ENCODE data around the gene ZCCHC3. TPM values are rescaled to one million over a fixed set of nuclear protein-coding genes. Genes with fewer than 3 reads are reported as not detected.

Gene ZCCHC3
- total and polyA plus RNA-seq, 2 donors (not counting 3 experiments of a cell fraction or from before 2014, with no cell fraction given), result 14.8 to 22.0 TPM

DNA sequence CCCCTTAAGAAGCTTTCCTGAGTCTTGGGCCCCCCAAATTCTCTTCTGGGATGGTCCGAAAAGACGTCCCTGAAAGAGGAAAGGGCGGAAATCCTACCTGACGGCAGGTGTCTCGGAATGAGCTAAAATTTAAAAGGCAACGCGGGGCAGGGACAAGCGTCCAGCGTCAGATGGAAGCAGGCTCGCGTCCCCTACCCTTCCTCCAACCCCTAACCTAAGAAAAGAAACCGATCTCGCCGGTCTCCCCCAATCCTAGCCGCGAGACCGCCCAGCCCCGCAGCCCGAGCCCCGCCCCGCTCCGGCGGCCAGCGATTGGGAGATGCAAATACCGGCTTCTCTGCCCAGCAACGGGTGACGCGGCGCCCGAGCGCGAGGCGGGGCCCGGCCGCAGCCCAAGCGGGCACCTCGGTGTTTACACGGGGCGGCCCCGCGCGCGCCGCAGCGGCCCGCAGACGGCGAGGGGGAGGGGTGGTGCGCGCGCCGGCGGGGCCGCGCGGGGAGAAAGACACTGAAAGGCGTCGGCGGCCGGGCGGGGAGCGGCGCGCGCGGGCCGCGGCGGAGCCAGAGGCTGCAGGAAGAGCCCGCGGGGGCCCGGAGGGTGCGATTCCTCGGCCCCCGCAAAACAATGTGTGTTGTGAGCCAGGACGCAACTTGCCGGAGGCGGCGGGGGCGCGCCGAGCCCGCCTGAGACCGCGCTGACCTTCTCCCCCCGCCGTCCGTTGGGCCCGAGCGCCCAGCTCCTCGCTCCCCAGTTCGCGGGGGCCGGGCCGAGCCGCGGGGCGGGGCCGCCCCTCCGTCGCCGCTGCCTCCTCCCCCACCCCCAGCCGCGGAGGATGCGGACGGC, 27.9 kb downstream of the ZCCHC3 start, which contains the start of gene SOX12:
Gene SOX12 (plus strand): TSS at position 508 of the 844 bp plus-strand sequence. CDS start 373 bp downstream, outside the sequence.
- Histone ChIP-seq H3K27ac (ENCODE audit: insufficient read depth, low read depth, low read length) (peak within 1 kb of the TSS; percentile 67), H3K4me1 (ENCODE audit: control insufficient read depth, extremely low read depth, insufficient read depth, low read length) (peaks cover 25% of the 10 kb centered on the region), H3K9me3 (replicated peaks; ENCODE audit: control insufficient read depth, insufficient read depth, low read length) (no peaks in the 10 kb centered on the region), H2AFZ (ENCODE audit: low read depth, low read length) (peak within 1 kb of the TSS; percentile 68), H4K20me1 (replicated peaks; ENCODE audit: control insufficient read depth, extremely low read depth, insufficient read depth, low read length) (no peaks in the 10 kb centered on the region), H3K9me1 (replicated peaks; ENCODE audit: control insufficient read depth, extremely low read depth, insufficient read depth, low read length) (no peaks in the 10 kb centered on the region), H3K79me2 (ENCODE audit: control insufficient read depth, insufficient read depth, low read length) (peaks cover 15% of the 10 kb centered on the region), H3K4me2 (ENCODE audit: insufficient read depth, low read length) (peak within 1 kb of the TSS; percentile 89), H3K36me3 (ENCODE audit: control insufficient read depth in 2 of 2, extremely low read depth in 1 of 2, insufficient read depth in 2 of 2, low read length in 2 of 2) (no peaks in the 10 kb centered on the region), H3K4me3 (replicated peaks in 1 of 3; ENCODE audit: insufficient read depth in 1 of 3, low read depth in 1 of 3, low read length in 3 of 3) (peak within 1 kb of the TSS; percentile 54 to 73 (median 69)), H3K9ac (replicated peaks; ENCODE audit: extremely low read depth, insufficient read depth, low read length) (peak within 1 kb of the TSS; percentile 65), H3K27me3 (ENCODE audit: control insufficient read depth in 2 of 2, insufficient read depth in 2 of 2, low read length in 2 of 2) (no peaks in the 10 kb centered on the region)
- CTCF ChIA-PET, result interaction anchor here (0.9 to 4.2 kb wide), 8 partner anchors 13 to 106 kb away, joined by 3 to 39 read pairs (median 8); partner anchors contain the start of gene ZCCHC3
- intact Hi-C loops (cut with micrococcal nuclease) (loop anchor here (1.0 kb wide), 1 partner anchor 58 kb away; no protein-coding TSS in a partner anchor), dilution Hi-C loops (cut with MboI; ENCODE audit: extremely low pct_ligation_motif_present, low sequenced_read_pairs) (no loop called here)
- FAIRE-seq, result peak; percentile 90
- TF ChIP-seq MYC (IDR thresholded peaks at IDR 0.05; ENCODE audit: low read depth, low read length) (no peak), FOS (IDR thresholded peaks at IDR 0.05; ENCODE audit: borderline replicate concordance, insufficient read depth, low read length) (no peak), POLR2A (IDR thresholded peaks at IDR 0.05; ENCODE audit: low read depth, low read length) (peak; percentile 27), MAX (IDR thresholded peaks at IDR 0.05; ENCODE audit: insufficient read depth, insufficient read length) (no peak), EZH2 (IDR thresholded peaks at IDR 0.05; ENCODE audit: borderline replicate concordance, low read depth, low read length, severe bottlenecking) (no peak), POLR2AphosphoS5 (IDR thresholded peaks at IDR 0.05; ENCODE audit: insufficient read depth, low read depth, low read length) (peak; percentile 49), GATA2 (IDR thresholded peaks at IDR 0.05; ENCODE audit: insufficient read depth, insufficient read length, low read depth, low read length) (no peak)
- TF ChIP-seq, protein P1, sequence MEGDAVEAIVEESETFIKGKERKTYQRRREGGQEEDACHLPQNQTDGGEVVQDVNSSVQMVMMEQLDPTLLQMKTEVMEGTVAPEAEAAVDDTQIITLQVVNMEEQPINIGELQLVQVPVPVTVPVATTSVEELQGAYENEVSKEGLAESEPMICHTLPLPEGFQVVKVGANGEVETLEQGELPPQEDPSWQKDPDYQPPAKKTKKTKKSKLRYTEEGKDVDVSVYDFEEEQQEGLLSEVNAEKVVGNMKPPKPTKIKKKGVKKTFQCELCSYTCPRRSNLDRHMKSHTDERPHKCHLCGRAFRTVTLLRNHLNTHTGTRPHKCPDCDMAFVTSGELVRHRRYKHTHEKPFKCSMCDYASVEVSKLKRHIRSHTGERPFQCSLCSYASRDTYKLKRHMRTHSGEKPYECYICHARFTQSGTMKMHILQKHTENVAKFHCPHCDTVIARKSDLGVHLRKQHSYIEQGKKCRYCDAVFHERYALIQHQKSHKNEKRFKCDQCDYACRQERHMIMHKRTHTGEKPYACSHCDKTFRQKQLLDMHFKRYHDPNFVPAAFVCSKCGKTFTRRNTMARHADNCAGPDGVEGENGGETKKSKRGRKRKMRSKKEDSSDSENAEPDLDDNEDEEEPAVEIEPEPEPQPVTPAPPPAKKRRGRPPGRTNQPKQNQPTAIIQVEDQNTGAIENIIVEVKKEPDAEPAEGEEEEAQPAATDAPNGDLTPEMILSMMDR (IDR thresholded peaks at IDR 0.05; ENCODE audit: extremely low read depth in 1 of 2, insufficient read depth in 1 of 2, low read depth in 1 of 2, low read length in 2 of 2), result no peak
- DNase-seq (ENCODE audit: low read depth, low spot score), result peak; percentile 95
- POLR2A ChIA-PET, result interaction anchor here (1.0 to 2.1 kb wide), 3 partner anchors 15 to 27 kb away, joined by 3 to 9 read pairs (median 6); no protein-coding TSS in a partner anchor
- no TSS peak for BruUV-seq (replicated peaks)

Measured in endothelial cell of umbilical vein (primary cell).